AG10803 (cell line): ENCODE data around the gene ESRP2.

ENCODE experiments used
- DNase-seq: peaks from one replicate; pipeline ENCODE4 v3.0.0; 2010; ENCODE audit warnings: low read depth
- H3K4me3 ChIP-seq: 2 replicates; pipeline ENCODE4 v1.5.1; 2011; ENCODE audit warnings: mild to moderate bottlenecking, low read length, control low read depth
- CTCF ChIP-seq: conservative IDR thresholded peaks from 2 replicates; pipeline ENCODE4 v1.5.1; 2011; ENCODE audit warnings: mild to moderate bottlenecking, low read length, control low read depth, inconsistent platforms

ESRP2 gene

GRCh38 chr16:68228652-68229051 lies 7.3 kb downstream of the ESRP2 start:
- DNase-seq: no peak
- TF ChIP-seq CTCF: no peak
- H3K4me3 ChIP-seq: no peak overlapping the region

- DNase-seq: no peak
- no peak for TF ChIP-seq CTCF
- H3K4me3 ChIP-seq: no peak overlapping the region
Observed at GRCh38 chr16:68227850-68228553, 7.9 kb downstream of the ESRP2 start.

GRCh38 chr16:68227183-68227793 lies 8.6 kb downstream of the ESRP2 start:
- H3K4me3 ChIP-seq: no peak overlapping the region
- no peak for DNase-seq
- TF ChIP-seq CTCF: no peak

- TF ChIP-seq CTCF: no peak
- no peak for DNase-seq
- H3K4me3 ChIP-seq: no peak overlapping the region
Observed at GRCh38 chr16:68226116-68226515, 9.8 kb downstream of the ESRP2 start.

GRCh38 chr16:68223072-68223471 lies 12.9 kb downstream of the ESRP2 start:
- TF ChIP-seq CTCF: no peak
- DNase-seq: no peak

GRCh38 chr16:68219725-68220351 lies 16.1 kb downstream of the ESRP2 start:
- no peak overlapping the region for H3K4me3 ChIP-seq
- TF ChIP-seq CTCF: no peak
- no peak for DNase-seq

More at GRCh38 chr16:68223072-68223471, 12.9 kb downstream of the ESRP2 start:
- no peak overlapping the region for H3K4me3 ChIP-seq

GRCh38 chr16:68217506-68217905 lies 18.4 kb downstream of the ESRP2 start:
- DNase-seq: no peak
- H3K4me3 ChIP-seq: no peak overlapping the region
- TF ChIP-seq CTCF: no peak
